ENCODE results near the gene WWOX.

WWOX gene

DNA sequence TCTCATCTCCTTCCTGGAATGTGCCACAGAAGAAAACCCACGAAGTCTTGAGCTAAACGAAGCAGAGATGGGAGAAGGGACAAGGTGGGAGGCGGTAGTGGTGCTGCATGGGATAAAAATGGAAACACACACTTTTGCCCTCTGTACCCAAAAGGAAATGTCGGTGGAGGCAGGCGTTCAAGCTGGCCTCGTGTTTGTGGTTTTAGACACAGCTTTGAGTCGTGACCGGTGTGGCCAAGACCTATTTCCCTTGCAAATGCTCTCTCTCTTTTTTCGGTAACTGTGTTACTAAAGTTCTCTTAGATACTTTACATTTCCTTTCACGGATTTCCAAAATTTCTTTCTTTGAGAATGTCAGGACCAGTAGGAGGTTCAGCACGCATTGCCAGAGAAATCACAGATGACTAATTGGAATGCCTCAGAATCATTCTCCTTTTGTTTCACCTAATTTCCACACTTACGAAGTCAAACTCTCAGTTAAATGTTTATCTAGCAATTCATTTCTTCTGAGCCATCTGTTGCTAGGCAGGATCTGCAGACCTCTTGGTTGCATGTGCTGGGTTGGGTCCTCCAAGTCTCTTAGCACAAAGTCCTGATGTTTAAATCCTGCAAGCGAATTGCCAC lies 1088.8 kb downstream of the WWOX start:
- Histone ChIP-seq H3F3A (ENCODE audit: insufficient read depth, low read length) (no peaks in the 10 kb centered on the region), H4K20me1 (ENCODE audit: insufficient read depth, low read length) (no peaks in the 10 kb centered on the region), H3K36me3 (replicated peaks; ENCODE audit: insufficient read depth, low read length) (no peaks in the 10 kb centered on the region), H2AFZ (ENCODE audit: low read length) (no peak overlapping the region), H3K4me2 (ENCODE audit: low read depth, low read length) (peak overlapping the region; percentile 27; the same call in 1 of the 2 replicates), H3K27me3 (replicated peaks; ENCODE audit: insufficient read depth, low read length) (no peaks in the 10 kb centered on the region), H3K4me3 (ENCODE audit: low read length) (no peak overlapping the region), H3K9ac (ENCODE audit: low read length) (no peak overlapping the region), H3K27ac (ENCODE audit: low read length) (no peak overlapping the region), H3K4me1 (ENCODE audit: low read length) (peaks cover 4% of the 10 kb centered on the region; the same call in 1 of the 2 replicates), H3K79me2 (ENCODE audit: low read length) (no peaks in the 10 kb centered on the region), H3K9me2 (replicated peaks; ENCODE audit: insufficient read depth, low read length) (no peaks in the 10 kb centered on the region), H3K9me3 (replicated peaks; ENCODE audit: insufficient read depth, low read length) (no peaks in the 10 kb centered on the region)
- TF ChIP-seq CTCF (IDR thresholded peaks at IDR 0.05; ENCODE audit: low read length): no peak
- peak; percentile 26 for DNase-seq

- no peak overlapping the region for H3K4me3 ChIP-seq (ENCODE audit: low read length)
- no peaks in the 10 kb centered on the region for H3F3A ChIP-seq (ENCODE audit: insufficient read depth, low read length)
- no peak overlapping the region for H3K4me2 ChIP-seq (ENCODE audit: low read depth, low read length)
These were observed 1089.3 kb downstream of the WWOX start for GRCh38 chr16:79188739-79189122.

DNA sequence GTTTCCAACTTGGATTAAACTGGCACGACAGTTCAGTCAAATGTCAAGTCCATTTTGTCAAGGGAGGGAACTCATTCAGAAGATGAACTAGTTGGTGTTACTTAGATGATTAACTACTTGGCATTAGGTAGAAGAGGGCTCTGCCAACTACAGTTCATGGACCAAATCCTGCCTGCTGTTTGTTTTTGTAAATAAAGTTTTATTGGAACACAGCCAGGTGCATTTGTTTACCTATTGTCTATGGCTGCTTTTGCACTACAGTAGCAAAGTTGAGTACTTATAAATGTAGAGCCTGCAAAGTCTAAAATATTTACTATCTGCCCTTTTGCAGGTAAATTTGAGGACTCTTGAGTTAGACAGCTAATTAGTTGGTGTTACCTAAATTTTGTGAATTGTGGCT lies 1091.1 kb downstream of the WWOX start:
- Histone ChIP-seq H4K20me1 (ENCODE audit: insufficient read depth, low read length) (no peaks in the 10 kb centered on the region), H3K4me2 (ENCODE audit: low read depth, low read length) (no peak overlapping the region), H3K9me2 (replicated peaks; ENCODE audit: insufficient read depth, low read length) (no peaks in the 10 kb centered on the region), H3K27me3 (replicated peaks; ENCODE audit: insufficient read depth, low read length) (no peaks in the 10 kb centered on the region), H3K4me3 (ENCODE audit: low read length) (no peak overlapping the region), H3K36me3 (replicated peaks; ENCODE audit: insufficient read depth, low read length) (no peaks in the 10 kb centered on the region), H3K9ac (ENCODE audit: low read length) (no peak overlapping the region), H3K79me2 (ENCODE audit: low read length) (no peaks in the 10 kb centered on the region), H3K27ac (ENCODE audit: low read length) (no peak overlapping the region), H3F3A (ENCODE audit: insufficient read depth, low read length) (no peaks in the 10 kb centered on the region), H3K9me3 (replicated peaks; ENCODE audit: insufficient read depth, low read length) (no peaks in the 10 kb centered on the region), H2AFZ (ENCODE audit: low read length) (no peak overlapping the region), H3K4me1 (ENCODE audit: low read length) (peaks cover 4% of the 10 kb centered on the region; the same call in 1 of the 2 replicates)
- no peak for TF ChIP-seq EZH2 (optimal IDR thresholded peaks at IDR 0.05; ENCODE audit: low read depth, low read length)
- no peak for TF ChIP-seq CTCF (IDR thresholded peaks at IDR 0.05; ENCODE audit: low read length)
- DNase-seq: no peak

More at GRCh38 chr16:79188739-79189122, 1089.3 kb downstream of the WWOX start:
- TF ChIP-seq CTCF (IDR thresholded peaks at IDR 0.05; ENCODE audit: low read length) (no peak), EZH2 (optimal IDR thresholded peaks at IDR 0.05; ENCODE audit: low read depth, low read length) (no peak), EZH2phosphoT487 (IDR thresholded peaks at IDR 0.05; ENCODE audit: low read length) (no peak)
- no peaks in the 10 kb centered on the region for H4K20me1 ChIP-seq (ENCODE audit: insufficient read depth, low read length)
- H3K9ac ChIP-seq (ENCODE audit: low read length): no peak overlapping the region
- no peaks in the 10 kb centered on the region for H3K27me3 ChIP-seq (replicated peaks; ENCODE audit: insufficient read depth, low read length)
- H3K9me2 ChIP-seq (replicated peaks; ENCODE audit: insufficient read depth, low read length): no peaks in the 10 kb centered on the region
- no peak for DNase-seq
- H3K79me2 ChIP-seq (ENCODE audit: low read length): no peaks in the 10 kb centered on the region
- no peaks in the 10 kb centered on the region for H3K36me3 ChIP-seq (replicated peaks; ENCODE audit: insufficient read depth, low read length)
- no peaks in the 10 kb centered on the region for H3K9me3 ChIP-seq (replicated peaks; ENCODE audit: insufficient read depth, low read length)
- H3K27ac ChIP-seq (ENCODE audit: low read length): no peak overlapping the region
- H2AFZ ChIP-seq (ENCODE audit: low read length): no peak overlapping the region
- peaks cover 4% of the 10 kb centered on the region; the same call in 1 of the 2 replicates for H3K4me1 ChIP-seq (ENCODE audit: low read length)

Data from MM.1S (cell line).